SK-N-SH (cell line): Measurements from ENCODE around the gene SKIC2. TPM values are rescaled to one million over a fixed set of nuclear protein-coding genes. Genes with fewer than 3 reads are reported as not detected.

ENCODE experiments used
- CTCF ChIA-PET: fragments of 300-600, 350-600 bp; formaldehyde crosslinking; extraction: SDS; loops from one replicate; lab custom pipeline; 2021; lab: Yijun Ruan, JAX
- POLR2A ChIA-PET: fragments of 350-600 bp; sonication (Branson Sonifier 250); formaldehyde crosslinking; extraction: SDS; loops from one replicate; lab custom pipeline; 2020; ENCODE audit warnings: antibody characterized with exemption, inconsistent platforms; lab: Yijun Ruan, JAX
- DNase-seq: peaks from one replicate; pipeline ENCODE4 v3.0.0; 2012
- H2AFZ ChIP-seq: fragments of 200-600 bp; sonication (generic); 2 replicates; pipeline ENCODE4 v1.8.1; 2016; ENCODE audit warnings: antibody characterized with exemption, mild to moderate bottlenecking, low read depth
- H3F3A ChIP-seq: fragments of 200-600 bp; sonication (generic); replicated peaks from 2 replicates; pipeline ENCODE3; 2016; ENCODE audit warnings: antibody characterized with exemption, mild to moderate bottlenecking; ENCODE audit not compliant: insufficient read depth
- H3K27ac ChIP-seq, 2 experiments: fragments of 200-500 bp in 1 of 2; fragments of 200-600 bp in 1 of 2; sonication (Bioruptor generic) in 1 of 2; sonication (generic), shearing (Covaris generic) in 1 of 2; 2 replicates each; pipeline versions ENCODE4 v1.5.1 to v1.6.1; 2014 to 2016; ENCODE audit warnings: low read depth in 2 of 2, inconsistent platforms in 1 of 2, low read length in 1 of 2, mild to moderate bottlenecking in 1 of 2, mixed read lengths in 1 of 2
- H3K27me3 ChIP-seq: fragments of 200-600 bp; sonication (generic), shearing (Covaris generic); 2 replicates; pipeline ENCODE4 v1.6.1; 2016; ENCODE audit warnings: mixed run types; ENCODE audit not compliant: insufficient read depth
- H3K36me3 ChIP-seq, 2 experiments: fragments of 200-500 bp in 1 of 2; fragments of 200-600 bp in 1 of 2; sonication (Bioruptor generic) in 1 of 2; sonication (generic) in 1 of 2; replicated peaks in 1 of 2; 2 replicates each; pipeline versions ENCODE3 to v1.5.1; 2014 to 2016; ENCODE audit warnings: low read length in 1 of 2, mild to moderate bottlenecking in 1 of 2; ENCODE audit not compliant: insufficient read depth in 2 of 2, control insufficient read depth in 1 of 2
- H3K4me1 ChIP-seq, 2 experiments: fragments of 200-500 bp in 1 of 2; fragments of 200-600 bp in 1 of 2; sonication (Bioruptor generic) in 1 of 2; sonication (generic), shearing (Covaris generic) in 1 of 2; 2 replicates each; pipeline versions ENCODE4 v1.5.1 to v1.6.1; 2014 to 2016; ENCODE audit warnings: low read depth in 1 of 2, low read length in 1 of 2, mixed run types in 1 of 2; ENCODE audit not compliant: insufficient read depth in 2 of 2, control insufficient read depth in 1 of 2
- H3K4me2 ChIP-seq: fragments of 200-600 bp; sonication (generic), shearing (Covaris generic); 2 replicates; pipeline ENCODE4 v1.6.1; 2017; ENCODE audit warnings: mixed run types
- H3K4me3 ChIP-seq, 2 experiments: fragments of 200-500 bp in 1 of 2; fragments of 200-600 bp in 1 of 2; sonication (Bioruptor generic) in 1 of 2; sonication (generic), shearing (Covaris generic) in 1 of 2; 2 replicates each; pipeline versions ENCODE4 v1.5.1 to v1.8.1; 2014 to 2016; ENCODE audit warnings: low read depth in 2 of 2, inconsistent platforms in 1 of 2, low read length in 1 of 2, mild to moderate bottlenecking in 1 of 2, mixed read lengths in 1 of 2, moderate library complexity in 1 of 2
- H3K79me2 ChIP-seq: fragments of 200-600 bp; sonication (generic); 2 replicates; pipeline ENCODE4 v1.8.1; 2017; ENCODE audit warnings: mild to moderate bottlenecking; ENCODE audit not compliant: insufficient read depth
- H3K9ac ChIP-seq: fragments of 200-600 bp; sonication (generic); 2 replicates; pipeline ENCODE4 v1.6.1; 2017; ENCODE audit warnings: mixed run types
- H3K9me2 ChIP-seq: fragments of 200-600 bp; sonication (generic); 2 replicates; pipeline ENCODE4 v1.6.1; 2017; ENCODE audit warnings: mixed run types
- H3K9me3 ChIP-seq: fragments of 200-600 bp; sonication (generic); 2 replicates; pipeline ENCODE4 v1.6.1; 2017; ENCODE audit warnings: mixed run types, mild to moderate bottlenecking, moderate library complexity
- H4K20me1 ChIP-seq: fragments of 200-600 bp; sonication (generic); 2 replicates; pipeline ENCODE4 v1.6.1; 2017; ENCODE audit warnings: mild to moderate bottlenecking, mixed run types; ENCODE audit not compliant: insufficient read depth
- ELF1 ChIP-seq: IDR thresholded peaks from 2 replicates; pipeline ENCODE4 v1.4.0; 2012
- EZH2phosphoT487 ChIP-seq: fragments of 200-600 bp; sonication (generic); IDR thresholded peaks from 2 replicates; pipeline ENCODE4 v1.6.1; 2017; ENCODE audit warnings: low read depth, mixed run types, mild to moderate bottlenecking, antibody characterized with exemption, moderate library complexity, borderline replicate concordance
- FOXM1 ChIP-seq: IDR thresholded peaks from 2 replicates; pipeline ENCODE4 v1.4.0; 2012; ENCODE audit warnings: low read depth, mild to moderate bottlenecking
- MEF2A ChIP-seq: IDR thresholded peaks from 2 replicates; pipeline ENCODE4 v1.4.0; 2012; ENCODE audit warnings: low read depth, borderline replicate concordance
- MXI1 ChIP-seq: IDR thresholded peaks from 2 replicates; pipeline ENCODE4 v1.6.1; 2012; ENCODE audit warnings: mild to moderate bottlenecking, low read depth, low read length, improper control_type of control experiment
- NRF1 ChIP-seq: IDR thresholded peaks from 2 replicates; pipeline ENCODE4 v1.6.1; 2012; ENCODE audit warnings: low read depth, mild to moderate bottlenecking, low read length
- POLR2AphosphoS5 ChIP-seq: IDR thresholded peaks from 2 replicates; pipeline ENCODE4 v1.6.1; 2012; ENCODE audit warnings: low read depth, low read length
- RCOR1 ChIP-seq: fragments of 150-350 bp; IDR thresholded peaks from 2 replicates; pipeline ENCODE4 v1.6.1; 2017; ENCODE audit warnings: antibody characterized with exemption, low read length
- SIN3A ChIP-seq: IDR thresholded peaks from 2 replicates; pipeline ENCODE4 v1.6.1; 2012; ENCODE audit warnings: low read depth, mild to moderate bottlenecking, low read length, moderate library complexity, borderline replicate concordance
- SMC3 ChIP-seq: IDR thresholded peaks from 2 replicates; pipeline ENCODE4 v1.6.1; 2012; ENCODE audit warnings: low read depth, low read length, improper control_type of control experiment
- TAF1 ChIP-seq: IDR thresholded peaks from 2 replicates; pipeline ENCODE4 v1.6.1; 2012; ENCODE audit warnings: low read depth, mild to moderate bottlenecking, low read length, moderate library complexity, borderline replicate concordance
- YY1 ChIP-seq: IDR thresholded peaks from 2 replicates; pipeline ENCODE4 v1.4.0; 2012; ENCODE audit warnings: low read depth, mild to moderate bottlenecking
- whole genome bisulfite sequencing: methylation state at CpG from one replicate; pipeline ENCODE4 v1.1.6; 2017; ENCODE audit warnings: low lambda C conversion rate; 5-methylcytosine and 5-hydroxymethylcytosine counted together
- polyA plus RNA-seq, 3 experiments: library from polyadenylated mRNA; depleted of rRNA; stranded (reverse); fragments of >200 nt; gene quantifications; 2 replicates each; pipeline ENCODE4 v1.2.3, GENCODE V29; 2012
- TF ChIP-seq, protein P1 (sequence below): fragments of 150-350 bp; IDR thresholded peaks from 2 replicates; pipeline ENCODE4 v1.6.1; 2016; ENCODE audit warnings: mild to moderate bottlenecking, low read depth, low read length
- TF ChIP-seq, protein P2 (sequence below): IDR thresholded peaks from 2 replicates; pipeline ENCODE4 v1.4.0; 2012; ENCODE audit warnings: low read depth, borderline replicate concordance
- TF ChIP-seq, protein P3 (sequence below): IDR thresholded peaks from 2 replicates; pipeline ENCODE4 v1.6.1; 2012; ENCODE audit warnings: mild to moderate bottlenecking, low read depth, low read length, moderate library complexity
- TF ChIP-seq, protein P4 (sequence below): IDR thresholded peaks from 2 replicates; pipeline ENCODE4; 2012
- TF ChIP-seq, protein P5 (sequence below): IDR thresholded peaks from 2 replicates; pipeline ENCODE4 v1.4.0; 2012; ENCODE audit warnings: low read depth, borderline replicate concordance
- TF ChIP-seq, protein P6 (sequence below): IDR thresholded peaks from 2 replicates; pipeline ENCODE4 v1.4.0; 2012; ENCODE audit warnings: low read depth

The SKIC2 gene
- polyA plus RNA-seq, 1 of the 3 experiments (the other 2 are of a cell fraction), result 89.4 TPM

DNA sequence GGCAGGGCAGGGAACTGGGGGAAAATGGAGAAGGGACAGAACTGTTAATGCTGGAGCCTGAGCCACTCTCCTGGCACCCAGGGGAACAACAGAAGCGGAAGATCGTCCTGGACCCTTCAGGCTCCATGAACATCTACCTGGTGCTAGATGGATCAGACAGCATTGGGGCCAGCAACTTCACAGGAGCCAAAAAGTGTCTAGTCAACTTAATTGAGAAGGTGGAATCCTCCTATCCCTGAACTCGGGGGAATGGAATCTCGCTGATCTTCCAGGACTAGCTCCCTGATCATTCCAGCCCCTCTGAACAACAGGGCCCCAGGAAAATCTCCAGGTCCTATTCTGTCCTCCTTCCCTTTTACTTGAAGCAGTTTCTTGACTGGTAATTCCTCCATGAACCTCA, 11.1 kb upstream of the SKIC2 start:
- ChIA-PET POLR2A (interaction anchor here (0.6 kb wide), 1 partner anchor 55 kb away, joined by 3 read pairs; no protein-coding TSS in a partner anchor), CTCF (interaction anchor here (2.7 kb wide), 1 partner anchor 23 kb away, joined by 9 read pairs; the partner anchor contains the start of gene DXO)

DNA sequence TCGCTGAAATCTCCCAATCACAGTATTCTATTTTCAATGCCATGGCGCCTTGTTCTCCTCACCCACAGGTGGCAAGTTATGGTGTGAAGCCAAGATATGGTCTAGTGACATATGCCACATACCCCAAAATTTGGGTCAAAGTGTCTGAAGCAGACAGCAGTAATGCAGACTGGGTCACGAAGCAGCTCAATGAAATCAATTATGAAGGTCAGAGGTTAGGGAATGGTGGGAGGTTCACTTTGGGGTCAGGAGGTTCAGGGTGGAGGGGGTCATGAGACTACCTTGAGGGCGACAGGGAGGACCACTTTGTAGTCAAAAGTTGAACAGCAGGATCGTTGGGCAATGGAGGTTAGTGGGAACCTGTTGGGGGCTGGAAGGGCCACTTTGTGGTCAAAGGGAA, 10.7 kb upstream of the SKIC2 start:
- Histone ChIP-seq H3K9ac (no peak overlapping the region), H3K4me3 (no peak overlapping the region), H3K79me2 (no peaks in the 10 kb centered on the region), H3K27ac (no peak overlapping the region), H3K4me2 (no peak overlapping the region), H4K20me1 (no peaks in the 10 kb centered on the region), H3F3A (peaks cover 22% of the 10 kb centered on the region), H3K4me1 (peaks cover 9 to 14% of the 10 kb centered on the region in 2 experiments; a peak in 1 of 4 replicates), H2AFZ (no peak overlapping the region), H3K36me3 (peaks cover under 1 to 27% of the 10 kb centered on the region in 2 experiments), H3K9me2 (no peaks in the 10 kb centered on the region), H3K27me3 (no peaks in the 10 kb centered on the region), H3K9me3 (no peaks in the 10 kb centered on the region)
- ChIA-PET POLR2A (no interaction called here), CTCF (interaction anchor here (2.7 kb wide), 1 partner anchor 23 kb away, joined by 9 read pairs; the partner anchor contains the start of gene DXO)
- TF ChIP-seq TAF1 (no peak), EZH2phosphoT487 (no peak), YY1 (no peak), RCOR1 (no peak), NRF1 (no peak), MXI1 (no peak), POLR2AphosphoS5 (no peak), FOXM1 (no peak)
- TF ChIP-seq, protein P1, sequence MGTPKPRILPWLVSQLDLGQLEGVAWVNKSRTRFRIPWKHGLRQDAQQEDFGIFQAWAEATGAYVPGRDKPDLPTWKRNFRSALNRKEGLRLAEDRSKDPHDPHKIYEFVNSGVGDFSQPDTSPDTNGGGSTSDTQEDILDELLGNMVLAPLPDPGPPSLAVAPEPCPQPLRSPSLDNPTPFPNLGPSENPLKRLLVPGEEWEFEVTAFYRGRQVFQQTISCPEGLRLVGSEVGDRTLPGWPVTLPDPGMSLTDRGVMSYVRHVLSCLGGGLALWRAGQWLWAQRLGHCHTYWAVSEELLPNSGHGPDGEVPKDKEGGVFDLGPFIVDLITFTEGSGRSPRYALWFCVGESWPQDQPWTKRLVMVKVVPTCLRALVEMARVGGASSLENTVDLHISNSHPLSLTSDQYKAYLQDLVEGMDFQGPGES, result no peak
- TF ChIP-seq, protein P2, sequence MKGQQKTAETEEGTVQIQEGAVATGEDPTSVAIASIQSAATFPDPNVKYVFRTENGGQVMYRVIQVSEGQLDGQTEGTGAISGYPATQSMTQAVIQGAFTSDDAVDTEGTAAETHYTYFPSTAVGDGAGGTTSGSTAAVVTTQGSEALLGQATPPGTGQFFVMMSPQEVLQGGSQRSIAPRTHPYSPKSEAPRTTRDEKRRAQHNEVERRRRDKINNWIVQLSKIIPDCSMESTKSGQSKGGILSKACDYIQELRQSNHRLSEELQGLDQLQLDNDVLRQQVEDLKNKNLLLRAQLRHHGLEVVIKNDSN, result no peak
- TF ChIP-seq, protein P3, sequence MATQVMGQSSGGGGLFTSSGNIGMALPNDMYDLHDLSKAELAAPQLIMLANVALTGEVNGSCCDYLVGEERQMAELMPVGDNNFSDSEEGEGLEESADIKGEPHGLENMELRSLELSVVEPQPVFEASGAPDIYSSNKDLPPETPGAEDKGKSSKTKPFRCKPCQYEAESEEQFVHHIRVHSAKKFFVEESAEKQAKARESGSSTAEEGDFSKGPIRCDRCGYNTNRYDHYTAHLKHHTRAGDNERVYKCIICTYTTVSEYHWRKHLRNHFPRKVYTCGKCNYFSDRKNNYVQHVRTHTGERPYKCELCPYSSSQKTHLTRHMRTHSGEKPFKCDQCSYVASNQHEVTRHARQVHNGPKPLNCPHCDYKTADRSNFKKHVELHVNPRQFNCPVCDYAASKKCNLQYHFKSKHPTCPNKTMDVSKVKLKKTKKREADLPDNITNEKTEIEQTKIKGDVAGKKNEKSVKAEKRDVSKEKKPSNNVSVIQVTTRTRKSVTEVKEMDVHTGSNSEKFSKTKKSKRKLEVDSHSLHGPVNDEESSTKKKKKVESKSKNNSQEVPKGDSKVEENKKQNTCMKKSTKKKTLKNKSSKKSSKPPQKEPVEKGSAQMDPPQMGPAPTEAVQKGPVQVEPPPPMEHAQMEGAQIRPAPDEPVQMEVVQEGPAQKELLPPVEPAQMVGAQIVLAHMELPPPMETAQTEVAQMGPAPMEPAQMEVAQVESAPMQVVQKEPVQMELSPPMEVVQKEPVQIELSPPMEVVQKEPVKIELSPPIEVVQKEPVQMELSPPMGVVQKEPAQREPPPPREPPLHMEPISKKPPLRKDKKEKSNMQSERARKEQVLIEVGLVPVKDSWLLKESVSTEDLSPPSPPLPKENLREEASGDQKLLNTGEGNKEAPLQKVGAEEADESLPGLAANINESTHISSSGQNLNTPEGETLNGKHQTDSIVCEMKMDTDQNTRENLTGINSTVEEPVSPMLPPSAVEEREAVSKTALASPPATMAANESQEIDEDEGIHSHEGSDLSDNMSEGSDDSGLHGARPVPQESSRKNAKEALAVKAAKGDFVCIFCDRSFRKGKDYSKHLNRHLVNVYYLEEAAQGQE, result no peak
- DNase-seq, result no peak
- 57% methylated on average over 5 of the region's 5 CpGs for WGBS

More for the DNA sequence above, 11.1 kb upstream of the SKIC2 start:
- Histone ChIP-seq H3F3A (peaks cover 18% of the 10 kb centered on the region), H3K4me1 (peaks cover 9 to 14% of the 10 kb centered on the region in 2 experiments; a peak in 1 of 4 replicates), H3K27me3 (no peaks in the 10 kb centered on the region), H3K9ac (no peak overlapping the region), H3K4me2 (no peak overlapping the region), H2AFZ (no peak overlapping the region), H3K9me2 (no peaks in the 10 kb centered on the region), H3K9me3 (no peaks in the 10 kb centered on the region), H3K36me3 (peaks cover 0 to 22% of the 10 kb centered on the region in 2 experiments), H3K79me2 (no peaks in the 10 kb centered on the region), H4K20me1 (no peaks in the 10 kb centered on the region), H3K4me3 (no peak overlapping the region), H3K27ac (no peak overlapping the region)
- 60% methylated on average over 3 of the region's 4 CpGs for WGBS
- no peak for DNase-seq
- TF ChIP-seq ELF1 (no peak), MEF2A (no peak), SIN3A (no peak), SMC3 (no peak)
- TF ChIP-seq, protein P4, sequence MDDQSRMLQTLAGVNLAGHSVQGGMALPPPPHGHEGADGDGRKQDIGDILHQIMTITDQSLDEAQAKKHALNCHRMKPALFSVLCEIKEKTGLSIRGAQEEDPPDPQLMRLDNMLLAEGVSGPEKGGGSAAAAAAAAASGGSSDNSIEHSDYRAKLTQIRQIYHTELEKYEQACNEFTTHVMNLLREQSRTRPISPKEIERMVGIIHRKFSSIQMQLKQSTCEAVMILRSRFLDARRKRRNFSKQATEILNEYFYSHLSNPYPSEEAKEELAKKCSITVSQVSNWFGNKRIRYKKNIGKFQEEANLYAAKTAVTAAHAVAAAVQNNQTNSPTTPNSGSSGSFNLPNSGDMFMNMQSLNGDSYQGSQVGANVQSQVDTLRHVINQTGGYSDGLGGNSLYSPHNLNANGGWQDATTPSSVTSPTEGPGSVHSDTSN, result no peak
- TF ChIP-seq, protein P5, sequence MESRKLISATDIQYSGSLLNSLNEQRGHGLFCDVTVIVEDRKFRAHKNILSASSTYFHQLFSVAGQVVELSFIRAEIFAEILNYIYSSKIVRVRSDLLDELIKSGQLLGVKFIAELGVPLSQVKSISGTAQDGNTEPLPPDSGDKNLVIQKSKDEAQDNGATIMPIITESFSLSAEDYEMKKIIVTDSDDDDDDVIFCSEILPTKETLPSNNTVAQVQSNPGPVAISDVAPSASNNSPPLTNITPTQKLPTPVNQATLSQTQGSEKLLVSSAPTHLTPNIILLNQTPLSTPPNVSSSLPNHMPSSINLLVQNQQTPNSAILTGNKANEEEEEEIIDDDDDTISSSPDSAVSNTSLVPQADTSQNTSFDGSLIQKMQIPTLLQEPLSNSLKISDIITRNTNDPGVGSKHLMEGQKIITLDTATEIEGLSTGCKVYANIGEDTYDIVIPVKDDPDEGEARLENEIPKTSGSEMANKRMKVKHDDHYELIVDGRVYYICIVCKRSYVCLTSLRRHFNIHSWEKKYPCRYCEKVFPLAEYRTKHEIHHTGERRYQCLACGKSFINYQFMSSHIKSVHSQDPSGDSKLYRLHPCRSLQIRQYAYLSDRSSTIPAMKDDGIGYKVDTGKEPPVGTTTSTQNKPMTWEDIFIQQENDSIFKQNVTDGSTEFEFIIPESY, result no peak
- TF ChIP-seq, protein P6, sequence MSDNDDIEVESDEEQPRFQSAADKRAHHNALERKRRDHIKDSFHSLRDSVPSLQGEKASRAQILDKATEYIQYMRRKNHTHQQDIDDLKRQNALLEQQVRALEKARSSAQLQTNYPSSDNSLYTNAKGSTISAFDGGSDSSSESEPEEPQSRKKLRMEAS, result no peak
